ENCODE results near the gene SZT2.
"Not testable (repeated sequence)": the region's sequence is repeated elsewhere in the genome, so short reads cannot be mapped to it uniquely, and the experiment has no call there.

GRCh38 chr1:43369779-43370178 lies 19.9 kb upstream of the SZT2 start:
- TF ChIP-seq CTCF (IDR thresholded peaks at IDR 0.05; ENCODE audit: insufficient read depth, low read depth, low read length); EZH2 (IDR thresholded peaks at IDR 0.05; ENCODE audit: insufficient read depth, low read length): not testable (repeated sequence)
